Right renal pelvis (tissue), 4 donors: ENCODE data around the gene CAPZB. TPM values are rescaled to one million over a fixed set of nuclear protein-coding genes. Genes with fewer than 3 reads are reported as not detected.

Experiments used
- DNase-seq, 4 donors: peaks; one replicate each; pipeline ENCODE4 v3.0.0-alpha.2; 2013; ENCODE audit warnings: low read depth in 4 of 4, low spot score in 3 of 4, missing footprints in 1 of 4
- polyA plus RNA-seq, 4 donors: library from polyadenylated mRNA; unstranded; fragments of 120-200 nt; gene quantifications; one replicate each; pipeline ENCODE4 v1.2.1, GENCODE V29; 2013; ENCODE audit not compliant: insufficient read length in 4 of 4

CAPZB gene
- polyA plus RNA-seq, 4 donors = 248 to 277 (median 264) TPM

GRCh38 chr1:19472174-19472573 is 13.2 kb downstream of the CAPZB start:
- no peak for DNase-seq

GRCh38 chr1:19469004-19469403 is 16.3 kb downstream of the CAPZB start:
- no peak for DNase-seq

GRCh38 chr1:19468397-19468956 is 16.9 kb downstream of the CAPZB start:
- DNase-seq = no peak

GRCh38 chr1:19467199-19468187 is 17.8 kb downstream of the CAPZB start:
- DNase-seq = no peak

GRCh38 chr1:19466112-19466561 is 19.2 kb downstream of the CAPZB start:
- DNase-seq = no peak

- DNase-seq = no peak
These were observed 19.7 kb downstream of the CAPZB start for GRCh38 chr1:19465650-19466049.

GRCh38 chr1:19465123-19465522 is 20.2 kb downstream of the CAPZB start:
- DNase-seq = no peak

- DNase-seq = no peak
These were observed 20.6 kb downstream of the CAPZB start for GRCh38 chr1:19464696-19465095.

- DNase-seq = no peak
These were observed 21.9 kb downstream of the CAPZB start for GRCh38 chr1:19463504-19463803.

GRCh38 chr1:19462781-19463503 is 22.4 kb downstream of the CAPZB start:
- DNase-seq = no peak

GRCh38 chr1:19461220-19461554 is 24.2 kb downstream of the CAPZB start:
- DNase-seq = no peak

- no peak for DNase-seq
These were observed 24.7 kb downstream of the CAPZB start for GRCh38 chr1:19460535-19461219.

- no peak for DNase-seq
These were observed 26.4 kb downstream of the CAPZB start for GRCh38 chr1:19458815-19459417.

- no peak for DNase-seq
These were observed 27.7 kb downstream of the CAPZB start for GRCh38 chr1:19457607-19458006.

- DNase-seq = no peak
These were observed 28.3 kb downstream of the CAPZB start for GRCh38 chr1:19456968-19457441.

- no peak for DNase-seq
These were observed 30.0 kb downstream of the CAPZB start for GRCh38 chr1:19455353-19455752.

GRCh38 chr1:19454265-19455146 is 30.8 kb downstream of the CAPZB start:
- no peak for DNase-seq

GRCh38 chr1:19453741-19454201 is 31.6 kb downstream of the CAPZB start:
- no peak for DNase-seq

GRCh38 chr1:19452221-19452663 is 33.1 kb downstream of the CAPZB start:
- no peak for DNase-seq
